T-helper 17 cell (primary cell): Measurements from ENCODE around the gene PALS1. TPM values are rescaled to one million over a fixed set of nuclear protein-coding genes. Genes with fewer than 3 reads are reported as not detected.
"Not testable (repeated sequence)": the region's sequence is repeated elsewhere in the genome, so short reads cannot be mapped to it uniquely, and the experiment has no call there.

Experiments
- ATAC-seq: fragments of 150-1000 bp; cut with Tn5 transposase; 2 replicates; pipeline ENCODE4 v1.10.0; 2021; ENCODE audit warnings: mild to moderate bottlenecking, moderate library complexity
- DNase-seq, 3 donors: peaks; one replicate each; pipeline versions ENCODE4 v3.0.0 to v3.0.0-alpha.2; 2020 to 2021
- H3K9me3 ChIP-seq: one replicate; pipeline ENCODE4 v1.7.0; 2013; ENCODE audit warnings: low read length, mild to moderate bottlenecking; ENCODE audit not compliant: control insufficient read depth, poor library complexity, severe bottlenecking
- H3K27ac Mint-ChIP-seq: one replicate; pipeline ENCODE4 v1.8.0; 2022; ENCODE audit warnings: mild to moderate bottlenecking, moderate library complexity, mixed read lengths
- H3K27me3 Mint-ChIP-seq: one replicate; pipeline ENCODE4 v1.8.0; 2022; ENCODE audit warnings: mixed read lengths
- H3K36me3 Mint-ChIP-seq: one replicate; pipeline ENCODE4 v1.8.0; 2022; ENCODE audit warnings: low read depth, mixed read lengths
- H3K4me1 Mint-ChIP-seq: one replicate; pipeline ENCODE4 v1.8.0; 2022; ENCODE audit warnings: mild to moderate bottlenecking, mixed read lengths
- H3K4me3 Mint-ChIP-seq: one replicate; pipeline ENCODE4 v1.8.0; 2022; ENCODE audit warnings: mild to moderate bottlenecking, moderate library complexity, mixed read lengths
- total RNA-seq, 4 donors: library from RNA in 2 of 4; stranded (reverse) in 2 of 4; gene quantifications; one replicate each; pipeline ENCODE4 v1.2.3 and lab custom pipeline; 2022 to 2026

PALS1 gene
- total RNA-seq, 2 donors from 2014 or later, result 8.9 to 10.0 TPM

DNA sequence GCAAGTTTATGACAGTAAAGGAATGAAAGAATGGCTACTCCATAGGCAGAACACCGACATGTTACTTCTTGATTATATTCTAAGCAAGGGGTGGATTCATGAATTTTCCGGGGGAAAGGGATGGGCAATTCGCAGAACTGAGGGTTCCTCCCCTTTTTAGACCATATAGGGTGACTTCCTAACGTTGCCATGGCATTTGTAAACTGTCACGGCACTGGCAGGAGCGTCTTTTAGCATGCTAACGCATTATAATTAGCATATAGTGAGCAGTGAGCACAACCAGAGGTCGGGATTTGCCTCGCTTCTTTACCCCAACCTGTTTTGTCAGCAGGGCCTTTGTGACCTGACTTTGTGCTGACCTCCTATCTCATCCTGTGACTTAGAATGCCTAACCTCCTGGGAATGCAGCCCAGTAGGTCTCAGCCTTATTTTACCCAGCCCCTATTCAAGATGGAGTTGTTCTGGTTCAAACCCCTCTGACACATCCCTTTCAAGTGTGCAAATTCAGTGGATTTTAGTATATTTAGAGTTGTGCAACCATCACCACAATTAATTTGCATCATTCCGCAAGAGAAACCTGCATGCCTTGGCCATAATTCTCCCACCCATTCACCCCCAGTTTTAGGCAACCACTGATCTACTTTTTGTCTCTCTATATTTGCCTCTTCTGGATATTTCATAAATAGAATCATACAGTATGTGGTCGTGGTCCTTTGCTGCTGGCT is 27.4 kb downstream of the PALS1 start:
- Mint-ChIP-seq H3K4me3 (no peak overlapping the region), H3K27ac (no peak overlapping the region)
- no peak for DNase-seq

DNA sequence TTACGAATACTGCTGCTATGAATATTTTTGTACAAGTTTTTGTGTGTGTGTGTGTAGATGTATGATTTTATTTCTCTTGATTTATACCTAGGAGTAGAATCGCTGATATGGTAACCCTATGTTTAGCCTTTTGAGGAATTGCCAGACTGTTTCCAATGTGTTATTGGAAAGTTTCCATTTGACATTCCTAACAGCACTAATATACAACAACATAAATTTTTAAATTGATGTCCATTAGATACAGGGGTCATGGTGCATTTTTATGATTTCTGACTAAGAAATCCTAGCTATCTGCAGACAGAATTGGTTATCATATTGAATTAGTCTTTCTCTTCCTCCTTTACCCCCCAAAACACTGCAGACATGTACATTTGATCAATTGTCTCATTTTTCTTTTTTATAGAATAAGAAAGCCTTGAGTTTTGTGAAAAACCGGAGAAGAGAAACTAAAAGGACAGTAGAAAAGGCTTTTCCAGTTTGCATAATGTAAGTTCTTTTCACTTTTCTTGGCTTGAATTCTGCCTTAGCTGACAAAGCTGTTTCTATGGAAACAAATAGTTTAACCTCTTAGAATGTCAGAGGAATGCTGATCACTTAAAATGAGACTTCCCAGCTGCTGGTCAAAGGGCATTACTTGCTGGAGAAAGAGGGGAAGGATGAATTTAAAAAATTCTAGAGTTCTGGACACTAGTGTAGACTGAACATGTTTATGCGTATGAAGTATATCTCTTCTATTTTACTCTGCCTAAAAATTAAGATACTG is 28.2 kb downstream of the PALS1 start:
- Mint-ChIP-seq H3K27ac (no peak overlapping the region), H3K4me1 (peaks cover 19% of the 10 kb centered on the region), H3K4me3 (no peak overlapping the region), H3K36me3 (peaks cover 12% of the 10 kb centered on the region), H3K27me3 (no peaks in the 10 kb centered on the region)
- H3K9me3 ChIP-seq, result no peaks in the 10 kb centered on the region
- DNase-seq, result no peak
- ATAC-seq, result no peak

More for the DNA sequence above, 27.4 kb downstream of the PALS1 start:
- Mint-ChIP-seq H3K27me3 (no peaks in the 10 kb centered on the region), H3K36me3 (peaks cover 12% of the 10 kb centered on the region), H3K4me1 (peaks cover 19% of the 10 kb centered on the region)
- ATAC-seq, result no peak
- H3K9me3 ChIP-seq, result no peaks in the 10 kb centered on the region

DNA sequence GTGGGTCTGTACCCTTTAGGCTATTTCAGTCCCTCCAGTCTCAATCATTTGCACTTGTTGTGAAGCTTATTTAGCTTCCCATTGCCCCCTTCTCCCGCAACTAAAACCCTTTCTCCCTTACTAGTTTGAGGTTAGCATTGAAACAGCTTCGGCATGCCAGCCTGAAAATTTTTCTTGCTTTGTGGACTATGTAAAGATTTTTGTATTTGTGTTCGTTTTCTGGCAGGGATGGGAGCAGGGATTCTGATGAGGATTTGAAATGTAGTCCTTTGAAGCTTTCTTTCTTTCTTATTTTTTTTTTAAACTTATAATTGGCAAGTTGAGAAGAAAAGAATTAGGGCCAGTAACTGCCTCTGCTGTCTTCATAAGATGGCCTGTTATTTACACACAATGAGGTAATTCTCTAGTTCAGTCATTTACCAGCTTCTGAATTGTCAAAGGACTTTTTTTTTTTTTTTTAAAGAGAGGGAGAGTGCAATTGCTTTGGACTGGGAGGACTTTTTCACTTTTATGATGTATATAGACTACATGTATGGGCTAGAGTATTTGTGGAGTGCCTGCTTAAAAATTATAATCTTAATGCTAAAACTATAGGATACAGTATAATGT is 29.0 kb downstream of the PALS1 start:
- H3K27ac Mint-ChIP-seq, result no peak overlapping the region

DNA sequence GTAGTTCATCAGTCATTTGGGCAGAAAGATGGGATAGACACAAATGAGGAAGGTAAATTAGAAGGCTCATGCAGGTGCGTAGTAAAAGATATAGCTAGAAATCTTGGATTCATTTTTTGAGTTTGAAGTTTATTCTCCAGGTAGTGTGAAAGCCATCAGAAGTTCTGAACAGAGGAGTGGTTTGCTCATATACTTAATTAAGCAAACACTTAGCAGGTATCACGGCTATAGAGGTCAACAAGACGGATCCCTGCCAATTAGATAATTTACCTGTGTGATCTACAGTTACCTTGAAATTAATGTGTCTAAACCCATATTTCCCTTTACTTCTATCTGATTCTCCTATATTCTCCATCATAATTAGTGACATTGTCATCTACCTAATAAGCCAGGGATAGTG is 29.7 kb downstream of the PALS1 start:
- DNase-seq (no peak), ATAC-seq (no peak)
- peaks cover 15% of the 10 kb centered on the region for H3K36me3 Mint-ChIP-seq
- no peak overlapping the region for H3K27ac Mint-ChIP-seq
- no peaks in the 10 kb centered on the region for H3K9me3 ChIP-seq
- H3K4me1 Mint-ChIP-seq, result peaks cover 22% of the 10 kb centered on the region
- H3K27me3 Mint-ChIP-seq, result no peaks in the 10 kb centered on the region
- no peak overlapping the region for H3K4me3 Mint-ChIP-seq

More for the DNA sequence above, 29.0 kb downstream of the PALS1 start:
- H3K36me3 Mint-ChIP-seq, result peaks cover 12% of the 10 kb centered on the region
- DNase-seq (no peak), ATAC-seq (no peak)
- H3K9me3 ChIP-seq, result no peaks in the 10 kb centered on the region
- no peaks in the 10 kb centered on the region for H3K27me3 Mint-ChIP-seq
- H3K4me1 Mint-ChIP-seq, result peaks cover 19% of the 10 kb centered on the region
- H3K4me3 Mint-ChIP-seq, result no peak overlapping the region

DNA sequence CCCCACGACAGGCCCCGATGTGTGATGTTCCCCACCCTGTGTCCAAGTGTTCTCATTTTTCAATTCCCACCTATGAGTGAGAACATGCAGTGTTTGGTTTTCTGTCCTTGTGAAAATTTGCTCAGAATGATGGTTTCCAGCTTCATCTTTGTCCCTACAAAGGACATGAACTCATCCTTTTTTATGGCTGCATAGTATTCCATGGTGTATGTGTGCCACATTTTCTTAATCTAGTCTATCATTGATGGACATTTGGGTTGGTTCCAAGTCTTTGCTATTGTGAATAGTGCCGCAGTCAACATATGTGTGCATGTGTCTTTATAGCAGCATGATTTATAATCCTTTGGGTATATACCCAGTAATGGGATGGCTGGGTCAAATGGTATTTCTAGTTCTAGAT is 32.0 kb downstream of the PALS1 start:
- not testable (repeated sequence) for ATAC-seq, DNase-seq, H3K4me3 Mint-ChIP-seq, H3K27ac Mint-ChIP-seq, H3K27me3 Mint-ChIP-seq, H3K9me3 ChIP-seq
- Mint-ChIP-seq H3K4me1 (peaks cover 19% of the 10 kb centered on the region), H3K36me3 (peaks cover 18% of the 10 kb centered on the region)

DNA sequence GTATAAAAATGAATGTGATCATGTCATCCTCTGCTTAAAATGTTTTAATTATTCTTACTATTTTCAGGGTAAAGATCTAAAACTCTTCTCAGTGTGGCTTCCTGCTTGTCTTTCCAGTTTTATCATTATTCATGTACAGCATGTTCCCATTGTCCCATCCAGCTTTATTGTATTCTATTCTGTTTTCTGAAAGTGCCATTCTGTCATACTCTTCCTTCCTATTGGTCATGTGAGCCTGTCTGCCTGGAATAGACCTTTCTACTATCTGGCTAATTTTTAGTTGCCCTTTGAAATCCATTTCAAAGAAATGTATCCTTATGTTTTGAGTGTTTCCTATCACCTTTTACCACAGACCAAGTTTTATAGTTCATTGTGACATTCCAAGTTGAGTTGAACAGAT is 34.9 kb downstream of the PALS1 start:
- no peak overlapping the region for H3K4me3 Mint-ChIP-seq
- H3K4me1 Mint-ChIP-seq, result peaks cover 11% of the 10 kb centered on the region
- no peaks in the 10 kb centered on the region for H3K27me3 Mint-ChIP-seq
- peaks cover 15% of the 10 kb centered on the region for H3K36me3 Mint-ChIP-seq
- H3K9me3 ChIP-seq, result no peaks in the 10 kb centered on the region
- no peak for ATAC-seq
- DNase-seq, result no peak
- peak overlapping the region; percentile 22 for H3K27ac Mint-ChIP-seq

DNA sequence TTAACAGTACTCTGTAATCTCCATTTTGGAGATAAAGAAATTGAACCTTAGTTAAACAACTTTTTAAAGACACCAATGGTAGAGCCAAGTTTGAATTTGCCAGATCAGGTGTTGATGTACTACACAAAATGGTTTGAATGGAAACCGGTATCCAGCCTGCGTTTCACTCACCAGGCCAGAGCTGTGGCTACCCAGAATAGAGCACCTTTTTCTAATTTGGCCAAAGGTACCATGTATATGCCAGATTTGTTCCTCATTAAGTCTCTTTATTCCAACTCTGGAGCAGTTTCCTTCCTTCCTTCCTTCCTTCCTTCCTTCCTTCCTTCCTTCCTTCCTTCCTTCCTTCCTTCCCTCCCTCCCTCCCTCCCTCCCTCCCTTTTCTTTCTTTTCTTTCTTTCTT is 39.3 kb downstream of the PALS1 start:
- ATAC-seq (no peak), DNase-seq (no peak)
- no peak overlapping the region for H3K4me3 Mint-ChIP-seq
- no peaks in the 10 kb centered on the region for H3K27me3 Mint-ChIP-seq
- H3K9me3 ChIP-seq, result no peaks in the 10 kb centered on the region
- no peak overlapping the region for H3K27ac Mint-ChIP-seq
- H3K4me1 Mint-ChIP-seq, result peaks cover 8% of the 10 kb centered on the region
- H3K36me3 Mint-ChIP-seq, result peaks cover 5% of the 10 kb centered on the region

DNA sequence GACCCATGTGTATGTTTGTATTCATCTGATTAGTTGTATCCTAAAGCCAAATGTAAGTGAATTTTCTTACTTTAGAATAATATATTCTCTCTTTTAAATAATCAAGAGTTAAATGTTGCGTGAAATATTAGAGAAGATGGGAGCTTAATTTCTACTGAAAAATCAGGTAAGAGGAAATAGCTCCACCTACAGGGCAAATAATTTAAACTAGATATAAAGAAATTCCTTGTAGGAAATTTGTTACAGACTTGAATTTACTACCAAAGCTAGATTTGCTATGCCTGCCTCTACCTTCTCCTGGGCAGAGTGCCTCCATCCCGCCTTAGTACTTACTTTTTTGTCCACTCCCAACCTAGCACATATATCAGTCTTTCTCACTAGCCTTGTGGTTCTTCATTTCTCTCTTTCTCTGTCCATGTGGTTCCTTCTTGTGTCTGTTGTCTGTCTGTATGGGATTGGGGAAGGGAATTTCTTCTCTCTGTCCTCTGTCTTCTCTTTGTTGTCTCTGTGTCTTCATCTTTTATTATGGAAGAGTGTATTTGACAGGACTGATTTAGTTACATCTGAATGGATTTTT is 44.7 kb downstream of the PALS1 start:
- Mint-ChIP-seq H3K36me3 (no peaks in the 10 kb centered on the region), H3K27ac (no peak overlapping the region), H3K27me3 (no peaks in the 10 kb centered on the region), H3K4me3 (no peak overlapping the region), H3K4me1 (peaks cover 2% of the 10 kb centered on the region)
- ATAC-seq (no peak), DNase-seq (no peak)
- H3K9me3 ChIP-seq, result no peaks in the 10 kb centered on the region

Other genes starting within 250 kb of the PALS1 start
- not detected for gene GARIN2, start 52.0 kb upstream of the PALS1 start, total RNA-seq
- gene ATP6V1D, start 118.4 kb downstream of the PALS1 start, total RNA-seq, result 10 to 100 TPM; 41.0 to 47.4 TPM
- 10 to 100 TPM; 38.4 to 49.7 TPM for gene EIF2S1, start 118.9 kb downstream of the PALS1 start, total RNA-seq
- gene PLEK2, start 170.7 kb downstream of the PALS1 start, total RNA-seq, result 1 to 10 TPM; 1.7 to 2.1 TPM
- 10 to 100 TPM; 12.7 to 15.2 TPM for gene TMEM229B, start 247.3 kb downstream of the PALS1 start, total RNA-seq